SU-DHL-6 (cell line): Measurements from ENCODE around the gene APOH.

Experiments used
- CTCF ChIP-seq: fragments of 200-600 bp; sonication (generic); IDR thresholded peaks from one replicate; pipeline ENCODE4 v1.5.1; 2017; ENCODE audit warnings: antibody characterized with exemption, mild to moderate bottlenecking, low read length, moderate library complexity; ENCODE audit not compliant: insufficient read depth, poor library complexity, severe bottlenecking
- EZH2phosphoT487 ChIP-seq: fragments of 200-600 bp; sonication (generic), shearing (Covaris generic); conservative IDR thresholded peaks from 2 replicates; pipeline ENCODE4 v1.6.1; 2018; ENCODE audit warnings: mild to moderate bottlenecking, antibody characterized with exemption, low read length, moderate library complexity, mixed read lengths

- TF ChIP-seq CTCF (no peak), EZH2phosphoT487 (no peak)
Observed at GRCh38 chr17:66183529-66183928, 45.7 kb downstream of the APOH start.
